Measurements from ENCODE around the gene ACTN4. TPM values are rescaled to one million over a fixed set of nuclear protein-coding genes. Genes with fewer than 3 reads are reported as not detected.
"Not testable (repeated sequence)": the region's sequence is repeated elsewhere in the genome, so short reads cannot be mapped to it uniquely, and the experiment has no call there.

ACTN4 gene
- total and polyA plus RNA-seq, 12 donors = 148 to 773 (median 558) TPM

- 85 to 93% (median 87%) methylated on average over 3 of the region's 3 CpGs for WGBS, 4 donors
- intact Hi-C loops (cut with DNase I) = loop anchor here in 1 of 2 donors (10.0 kb wide), 1 partner anchor 290 kb away; the partner anchor contains the start of gene CCER2
- Histone ChIP-seq H3K27ac (no peak overlapping the region), H3K27me3 (no peaks in the 10 kb centered on the region), H3K4me3 (no peak overlapping the region), H3K9me3 (replicated peaks in 1 of 3) (no peaks in the 10 kb centered on the region), H3K4me1 (replicated peaks in 1 of 2) (peaks cover 3 to 6% of the 10 kb centered on the region in 2 donors), H3K36me3 (replicated peaks in 1 of 2) (peaks cover 0 to 86% of the 10 kb centered on the region in 2 donors)
- DNase-seq = no peak
- no peak for TF ChIP-seq CTCF (IDR thresholded peaks at IDR 0.05)
- TF ChIP-seq POLR2A (IDR thresholded peaks at IDR 0.05) = no peak
Measured at GRCh38 chr19:38624822-38625221, 22.6 kb upstream of the ACTN4 start.

GRCh38 chr19:38626401-38626800, 21.0 kb upstream of the ACTN4 start:
- Histone ChIP-seq H3K4me3 (no peak overlapping the region), H3K27ac (no peak overlapping the region), H3K27me3 (no peaks in the 10 kb centered on the region), H3K9me3 (replicated peaks in 1 of 3) (no peaks in the 10 kb centered on the region), H3K36me3 (replicated peaks in 1 of 2) (peaks cover 0 to 89% of the 10 kb centered on the region in 2 donors), H3K4me1 (replicated peaks in 1 of 2) (no peaks in the 10 kb centered on the region)
- 95 to 98% (median 97%) methylated on average over 4 of the region's 4 CpGs for WGBS, 4 donors
- DNase-seq = no peak
- TF ChIP-seq CTCF (IDR thresholded peaks at IDR 0.05) = no peak
- TF ChIP-seq POLR2A (IDR thresholded peaks at IDR 0.05) = no peak
- intact Hi-C loops (cut with DNase I) = loop anchor here in 1 of 2 donors (10.0 kb wide), 1 partner anchor 288 kb away; the partner anchor contains the start of gene CCER2

GRCh38 chr19:38629568-38629967, 17.9 kb upstream of the ACTN4 start:
- DNase-seq = no peak
- TF ChIP-seq CTCF (IDR thresholded peaks at IDR 0.05) = no peak
- TF ChIP-seq POLR2A (IDR thresholded peaks at IDR 0.05) = no peak
- WGBS, 4 donors = 93 to 96% (median 94%) methylated on average over 6 of the region's 6 CpGs
- no peaks in the 10 kb centered on the region for H3K9me3 ChIP-seq (replicated peaks in 1 of 3)
- peaks cover 0 to 83% of the 10 kb centered on the region in 2 donors for H3K36me3 ChIP-seq (replicated peaks in 1 of 2)
- H3K4me1 ChIP-seq (replicated peaks in 1 of 2) = no peaks in the 10 kb centered on the region
- no peaks in the 10 kb centered on the region for H3K27me3 ChIP-seq
- intact Hi-C loops (cut with DNase I) = loop anchor here in 1 of 2 donors (10.0 kb wide), 1 partner anchor 285 kb away; the partner anchor contains the start of gene CCER2
- H3K27ac ChIP-seq = no peak overlapping the region
- no peak overlapping the region for H3K4me3 ChIP-seq

- WGBS, 4 donors = 70 to 83% (median 77%) methylated on average over 10 to 11 of the region's 11 CpGs
- not testable (repeated sequence) for DNase-seq; H3K27me3 ChIP-seq; H3K27ac ChIP-seq; H3K4me1 ChIP-seq (replicated peaks in 1 of 2); H3K9me3 ChIP-seq (replicated peaks in 1 of 3); H3K4me3 ChIP-seq
- peaks cover 0 to 80% of the 10 kb centered on the region in 2 donors for H3K36me3 ChIP-seq (replicated peaks in 1 of 2)
- intact Hi-C loops (cut with DNase I) = loop anchor here (5.0 to 10.0 kb wide), 4 partner anchors 86 to 284 kb away; partner anchors contain the start of genes CCER2 (in 1 of the 2) and FAM98C (in 1 of the 2)
Measured at GRCh38 chr19:38631301-38631700, 16.1 kb upstream of the ACTN4 start.

GRCh38 chr19:38631811-38632475, 15.5 kb upstream of the ACTN4 start:
- H3K36me3 ChIP-seq (replicated peaks in 1 of 2) = peaks cover 0 to 76% of the 10 kb centered on the region in 2 donors
- not testable (repeated sequence) for DNase-seq; H3K4me1 ChIP-seq (replicated peaks in 1 of 2); H3K9me3 ChIP-seq (replicated peaks in 1 of 3); H3K27ac ChIP-seq; H3K4me3 ChIP-seq; H3K27me3 ChIP-seq
- intact Hi-C loops (cut with DNase I) = loop anchor here (5.0 to 10.0 kb wide), 4 partner anchors 87 to 283 kb away; partner anchors contain the start of genes CCER2 (in 1 of the 2) and FAM98C (in 1 of the 2)
- 71 to 81% (median 76%) methylated on average over 7 of the region's 7 CpGs for WGBS, 4 donors
